B cell (primary cell): ENCODE data around the gene PITX3.

Source experiments
- CTCF ChIP-seq: fragments of 200-600 bp; IDR thresholded peaks from one replicate; pipeline ENCODE4 v1.8.0; 2022; ENCODE audit warnings: antibody characterized with exemption, mild to moderate bottlenecking
- EZH2 ChIP-seq: IDR thresholded peaks from 2 replicates; pipeline ENCODE4 v1.6.1; 2012; ENCODE audit warnings: borderline replicate concordance, low read depth, mild to moderate bottlenecking, moderate library complexity, low read length; ENCODE audit not compliant: insufficient read depth, poor library complexity, severe bottlenecking

- TF ChIP-seq CTCF (no peak), EZH2 (no peak)
Observed at GRCh38 chr10:102202386-102202785, 38.9 kb downstream of the PITX3 start.
